ENCODE data around the gene LTBP3.

DNA sequence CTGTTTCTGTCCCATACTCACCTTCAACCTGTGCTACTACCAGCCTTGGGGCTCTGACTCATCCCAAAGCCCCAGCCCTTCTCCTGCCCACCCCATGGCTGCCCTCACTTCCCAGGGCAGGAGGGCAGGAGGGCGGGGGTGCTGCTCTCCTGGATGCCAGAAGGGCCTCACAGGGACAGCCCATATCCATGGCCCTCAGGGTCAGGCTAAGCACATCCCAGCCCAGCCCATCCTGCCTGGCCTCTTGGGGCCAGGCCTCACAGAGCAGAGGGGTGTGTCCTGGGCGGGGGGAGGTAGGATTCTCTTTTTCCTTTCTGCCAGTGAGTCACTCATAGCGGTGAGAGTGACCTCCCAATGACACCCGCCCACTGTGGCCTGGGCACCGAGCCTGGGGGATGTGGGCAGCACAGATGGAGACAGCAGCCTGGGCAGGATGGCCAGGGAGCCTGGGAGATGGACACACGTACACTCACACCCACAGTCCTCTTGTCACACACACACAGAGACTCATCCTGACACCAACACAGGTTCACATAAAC is 2.4 kb downstream of the LTBP3 start:
- TF ChIP-seq, protein P1, sequence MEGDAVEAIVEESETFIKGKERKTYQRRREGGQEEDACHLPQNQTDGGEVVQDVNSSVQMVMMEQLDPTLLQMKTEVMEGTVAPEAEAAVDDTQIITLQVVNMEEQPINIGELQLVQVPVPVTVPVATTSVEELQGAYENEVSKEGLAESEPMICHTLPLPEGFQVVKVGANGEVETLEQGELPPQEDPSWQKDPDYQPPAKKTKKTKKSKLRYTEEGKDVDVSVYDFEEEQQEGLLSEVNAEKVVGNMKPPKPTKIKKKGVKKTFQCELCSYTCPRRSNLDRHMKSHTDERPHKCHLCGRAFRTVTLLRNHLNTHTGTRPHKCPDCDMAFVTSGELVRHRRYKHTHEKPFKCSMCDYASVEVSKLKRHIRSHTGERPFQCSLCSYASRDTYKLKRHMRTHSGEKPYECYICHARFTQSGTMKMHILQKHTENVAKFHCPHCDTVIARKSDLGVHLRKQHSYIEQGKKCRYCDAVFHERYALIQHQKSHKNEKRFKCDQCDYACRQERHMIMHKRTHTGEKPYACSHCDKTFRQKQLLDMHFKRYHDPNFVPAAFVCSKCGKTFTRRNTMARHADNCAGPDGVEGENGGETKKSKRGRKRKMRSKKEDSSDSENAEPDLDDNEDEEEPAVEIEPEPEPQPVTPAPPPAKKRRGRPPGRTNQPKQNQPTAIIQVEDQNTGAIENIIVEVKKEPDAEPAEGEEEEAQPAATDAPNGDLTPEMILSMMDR (IDR thresholded peaks at IDR 0.05), result no peak
- no peak for TF ChIP-seq POLR2AphosphoS5 (IDR thresholded peaks at IDR 0.05)
